ENCODE results near the gene USP47. TPM values are rescaled to one million over a fixed set of nuclear protein-coding genes. Genes with fewer than 3 reads are reported as not detected.

Gene USP47
- total RNA-seq, 3 donors from 2014 or later, result 82.9 to 118 (median 100.0) TPM

- Histone ChIP-seq H3K4me3 (no peak overlapping the region), H3K27ac (no peak overlapping the region), H3K36me3 (no peaks in the 10 kb centered on the region), H3K27me3 (no peaks in the 10 kb centered on the region), H3K9me3 (no peaks in the 10 kb centered on the region), H3K4me1 (no peaks in the 10 kb centered on the region)
- DNase-seq (ENCODE audit: low spot score in 2 of 2), result no peak
- intact Hi-C loops (cut with DNase I; ENCODE audit: low total_unique reads), result no loop called here
- TF ChIP-seq POLR2AphosphoS5 (IDR thresholded peaks at IDR 0.05), result no peak
- no peak for TF ChIP-seq POLR2A (IDR thresholded peaks at IDR 0.05)
- no peak for TF ChIP-seq CTCF (IDR thresholded peaks at IDR 0.05)
These were observed 106.1 kb downstream of the USP47 start for GRCh38 chr11:11947825-11948224.

- DNase-seq (ENCODE audit: low spot score in 2 of 2), result no peak
- no peaks in the 10 kb centered on the region for H3K27me3 ChIP-seq
- H3K4me1 ChIP-seq, result no peaks in the 10 kb centered on the region
- H3K9me3 ChIP-seq, result no peaks in the 10 kb centered on the region
- intact Hi-C loops (cut with DNase I; ENCODE audit: low total_unique reads), result no loop called here
- H3K27ac ChIP-seq, result no peak overlapping the region
- H3K36me3 ChIP-seq, result no peaks in the 10 kb centered on the region
- H3K4me3 ChIP-seq, result no peak overlapping the region
- TF ChIP-seq CTCF (IDR thresholded peaks at IDR 0.05) (no peak), POLR2A (IDR thresholded peaks at IDR 0.05) (no peak), POLR2AphosphoS5 (IDR thresholded peaks at IDR 0.05) (no peak)
These were observed 106.6 kb downstream of the USP47 start for GRCh38 chr11:11948242-11948947.

- Histone ChIP-seq H3K4me1 (no peaks in the 10 kb centered on the region), H3K27me3 (no peaks in the 10 kb centered on the region), H3K4me3 (no peak overlapping the region), H3K36me3 (no peaks in the 10 kb centered on the region), H3K9me3 (no peaks in the 10 kb centered on the region), H3K27ac (no peak overlapping the region)
- intact Hi-C loops (cut with DNase I; ENCODE audit: low total_unique reads), result no loop called here
- no peak for DNase-seq (ENCODE audit: low spot score in 2 of 2)
- TF ChIP-seq CTCF (IDR thresholded peaks at IDR 0.05) (no peak), POLR2AphosphoS5 (IDR thresholded peaks at IDR 0.05) (no peak)
These were observed 107.7 kb downstream of the USP47 start for GRCh38 chr11:11949482-11949881.

GRCh38 chr11:11952036-11952435 is 110.3 kb downstream of the USP47 start:
- no peak for TF ChIP-seq POLR2AphosphoS5 (IDR thresholded peaks at IDR 0.05)
- no peak for TF ChIP-seq POLR2A (IDR thresholded peaks at IDR 0.05)
- no peak for TF ChIP-seq CTCF (IDR thresholded peaks at IDR 0.05)
- intact Hi-C loops (cut with DNase I; ENCODE audit: low total_unique reads), result no loop called here
- H3K4me3 ChIP-seq, result no peak overlapping the region
- no peak for DNase-seq (ENCODE audit: low spot score in 2 of 2)
- no peaks in the 10 kb centered on the region for H3K27me3 ChIP-seq
- no peaks in the 10 kb centered on the region for H3K9me3 ChIP-seq
- H3K27ac ChIP-seq, result no peak overlapping the region
- H3K4me1 ChIP-seq, result no peaks in the 10 kb centered on the region
- peaks cover 3% of the 10 kb centered on the region for H3K36me3 ChIP-seq

GRCh38 chr11:11956006-11956405 is 114.2 kb downstream of the USP47 start:
- no peaks in the 10 kb centered on the region for H3K27me3 ChIP-seq
- peaks cover 3% of the 10 kb centered on the region for H3K36me3 ChIP-seq
- TF ChIP-seq POLR2AphosphoS5 (IDR thresholded peaks at IDR 0.05) (no peak), CTCF (IDR thresholded peaks at IDR 0.05) (no peak), POLR2A (IDR thresholded peaks at IDR 0.05) (no peak)
- no peak overlapping the region for H3K4me3 ChIP-seq
- no peak overlapping the region for H3K27ac ChIP-seq
- no peak for DNase-seq (ENCODE audit: low spot score in 2 of 2)
- H3K9me3 ChIP-seq, result no peaks in the 10 kb centered on the region
- intact Hi-C loops (cut with DNase I; ENCODE audit: low total_unique reads), result no loop called here
- H3K4me1 ChIP-seq, result no peaks in the 10 kb centered on the region
